H9 (cell line): Measurements from ENCODE around the gene ITPR2. TPM values are rescaled to one million over a fixed set of nuclear protein-coding genes. Genes with fewer than 3 reads are reported as not detected.

ENCODE experiments used
- DNase-seq: peaks from one replicate; pipeline ENCODE4 v3.0.0-alpha.2; 2017
- H2AFZ ChIP-seq: one replicate; pipeline ENCODE4 v1.6.1; 2013; ENCODE audit warnings: mild to moderate bottlenecking, low read length, control low read depth, moderate library complexity
- H2AK5ac ChIP-seq: 2 replicates; pipeline ENCODE4 v1.6.1; 2013; ENCODE audit warnings: low read length, control low read depth, mixed read lengths; ENCODE audit not compliant: insufficient read length
- H2BK120ac ChIP-seq: one replicate; pipeline ENCODE4 v1.6.1; 2013; ENCODE audit warnings: low read depth, mild to moderate bottlenecking, low read length, control low read depth, inconsistent platforms; ENCODE audit not compliant: poor library complexity, severe bottlenecking
- H2BK12ac ChIP-seq: 2 replicates; pipeline ENCODE4 v1.6.1; 2013; ENCODE audit warnings: low read length, control low read depth, mixed read lengths, low read depth; ENCODE audit not compliant: insufficient read length
- H2BK15ac ChIP-seq: 2 replicates; pipeline ENCODE4 v1.6.1; 2013; ENCODE audit warnings: low read depth, low read length, control low read depth
- H2BK20ac ChIP-seq: one replicate; pipeline ENCODE4 v1.6.1; 2013; ENCODE audit warnings: low read depth, mild to moderate bottlenecking, low read length, control low read depth, inconsistent platforms; ENCODE audit not compliant: poor library complexity, severe bottlenecking
- H2BK5ac ChIP-seq: 2 replicates; pipeline ENCODE4 v1.6.1; 2013; ENCODE audit warnings: low read length, control low read depth, mixed read lengths; ENCODE audit not compliant: insufficient read length
- H3K14ac ChIP-seq: 2 replicates; pipeline ENCODE4 v1.6.1; 2013; ENCODE audit warnings: low read length, control low read depth; ENCODE audit not compliant: insufficient read depth
- H3K18ac ChIP-seq: 2 replicates; pipeline ENCODE4 v1.6.1; 2013; ENCODE audit warnings: low read depth, mild to moderate bottlenecking, mixed read lengths, low read length, control low read depth; ENCODE audit not compliant: insufficient read length
- H3K23ac ChIP-seq: 2 replicates; pipeline ENCODE4 v1.6.1; 2013; ENCODE audit warnings: low read length, control low read depth, mixed read lengths, low read depth; ENCODE audit not compliant: insufficient read length
- H3K23me2 ChIP-seq: 2 replicates; pipeline ENCODE4 v1.6.1; 2013; ENCODE audit warnings: low read depth, mild to moderate bottlenecking, mixed read lengths, low read length, control low read depth; ENCODE audit not compliant: insufficient read length, poor library complexity, severe bottlenecking
- H3K27ac ChIP-seq: 2 replicates; pipeline ENCODE4 v1.5.1; 2013; ENCODE audit warnings: low read length, control low read depth, mixed read lengths, low read depth; ENCODE audit not compliant: insufficient read length
- H3K27me3 ChIP-seq: 2 replicates; pipeline ENCODE4 v1.6.1; 2013; ENCODE audit warnings: low read length, control low read depth, inconsistent platforms; ENCODE audit not compliant: insufficient read depth
- H3K4ac ChIP-seq: 2 replicates; pipeline ENCODE4 v1.6.1; 2013; ENCODE audit warnings: low read depth, mild to moderate bottlenecking, control low read depth, inconsistent platforms, low read length, moderate library complexity
- H3K4me1 ChIP-seq: 2 replicates; pipeline ENCODE4 v1.6.1; 2013; ENCODE audit warnings: low read length, control low read depth, inconsistent platforms; ENCODE audit not compliant: insufficient read depth
- H3K4me2 ChIP-seq: 2 replicates; pipeline ENCODE4 v1.6.1; 2013; ENCODE audit warnings: low read length, control low read depth, mixed read lengths; ENCODE audit not compliant: insufficient read length, insufficient read depth
- H3K56ac ChIP-seq: 2 replicates; pipeline ENCODE4 v1.6.1; 2013; ENCODE audit warnings: low read depth, mild to moderate bottlenecking, mixed read lengths, low read length, control low read depth; ENCODE audit not compliant: insufficient read length
- H3K79me1 ChIP-seq: 2 replicates; pipeline ENCODE4 v1.6.1; 2013; ENCODE audit warnings: low read depth, mild to moderate bottlenecking, moderate library complexity, low read length, control low read depth, inconsistent platforms; ENCODE audit not compliant: insufficient read depth, poor library complexity, severe bottlenecking
- H3K79me2 ChIP-seq: 2 replicates; pipeline ENCODE4 v1.6.1; 2013; ENCODE audit warnings: low read length, control low read depth, inconsistent platforms; ENCODE audit not compliant: insufficient read depth
- H3K9ac ChIP-seq: 2 replicates; pipeline ENCODE4 v1.6.1; 2013; ENCODE audit warnings: low read length, control low read depth, mixed read lengths; ENCODE audit not compliant: insufficient read length; ENCODE audit errors: extremely low read depth
- H3K9me3 ChIP-seq: one replicate; pipeline ENCODE4 v1.6.1; 2013; ENCODE audit warnings: low read depth, low read length, inconsistent platforms; ENCODE audit not compliant: control insufficient read depth
- H3T11ph ChIP-seq: one replicate; pipeline ENCODE4 v1.6.1; 2013; ENCODE audit warnings: mild to moderate bottlenecking, low read length, control low read depth, inconsistent platforms
- H4K20me1 ChIP-seq: one replicate; pipeline ENCODE4 v1.6.1; 2013; ENCODE audit not compliant: control insufficient read depth, insufficient read length, insufficient read depth
- H4K5ac ChIP-seq: 2 replicates; pipeline ENCODE4 v1.6.1; 2013; ENCODE audit warnings: low read depth, mild to moderate bottlenecking, mixed read lengths, low read length, control low read depth; ENCODE audit not compliant: insufficient read length
- H4K8ac ChIP-seq: replicated peaks from 2 replicates; pipeline ENCODE4 v1.6.1; 2013; ENCODE audit warnings: low read length, control low read depth, mixed read lengths, low read depth; ENCODE audit not compliant: insufficient read length
- H4K91ac ChIP-seq: 2 replicates; pipeline ENCODE4 v1.6.1; 2013; ENCODE audit warnings: low read depth, mild to moderate bottlenecking, moderate library complexity, mixed read lengths, low read length, control low read depth; ENCODE audit not compliant: insufficient read length
- H3K27ac Mint-ChIP-seq, 3 experiments: 2 replicates in 2 of 3; 3 replicates in 1 of 3; pipeline ENCODE4 v1.8.0; 2020 to 2021; ENCODE audit warnings: mixed read lengths in 3 of 3, mild to moderate bottlenecking in 1 of 3, moderate library complexity in 1 of 3
- H3K27me3 Mint-ChIP-seq: 2 replicates; pipeline ENCODE4 v1.8.0; 2021; ENCODE audit warnings: low read depth, mild to moderate bottlenecking, moderate library complexity, mixed read lengths
- H3K36me3 Mint-ChIP-seq, 3 experiments: 2 replicates in 2 of 3; 3 replicates in 1 of 3; pipeline ENCODE4 v1.8.0; 2020 to 2021; ENCODE audit warnings: low read depth in 3 of 3, mixed read lengths in 3 of 3; ENCODE audit not compliant: insufficient read depth in 1 of 3
- H3K4me1 Mint-ChIP-seq, 2 experiments: 2 replicates each; pipeline ENCODE4 v1.8.0; 2020; ENCODE audit warnings: mixed read lengths in 2 of 2
- H3K4me3 Mint-ChIP-seq, 2 experiments: 2 replicates in 1 of 2; 3 replicates in 1 of 2; pipeline ENCODE4 v1.8.0; 2020 to 2021; ENCODE audit warnings: mild to moderate bottlenecking in 2 of 2, mixed read lengths in 2 of 2, moderate library complexity in 1 of 2
- H3K9me3 Mint-ChIP-seq, 2 experiments: 2 replicates in 1 of 2; 3 replicates in 1 of 2; pipeline ENCODE4 v1.8.0; 2020; ENCODE audit warnings: mild to moderate bottlenecking in 2 of 2, mixed read lengths in 2 of 2, moderate library complexity in 1 of 2
- WGBS: extraction: QIAGEN DNeasy Blood & Tissue Kit; methylation state at CpG from one replicate; pipeline ENCODE4 v1.1.7; 2013; ENCODE audit warnings: missing lambda C conversion rate, low lambda C conversion rate, mixed read lengths; ENCODE audit not compliant: insufficient read length; ENCODE audit errors: extremely low coverage; 5-methylcytosine and 5-hydroxymethylcytosine counted together
- total RNA-seq: library from RNA; stranded (reverse); gene quantifications from 2 replicates; pipeline ENCODE4 v1.2.1, GENCODE V29; 2021
- TF ChIP-seq, protein P1 (sequence below): fragments of 200-600 bp; sonication (generic); conservative IDR thresholded peaks from 3 replicates; pipeline ENCODE4 v1.8.0; 2021; ENCODE audit warnings: antibody characterized with exemption, mild to moderate bottlenecking

Gene ITPR2
- total RNA-seq, 1 experiment from 2014 or later, result 14.8 TPM

DNA sequence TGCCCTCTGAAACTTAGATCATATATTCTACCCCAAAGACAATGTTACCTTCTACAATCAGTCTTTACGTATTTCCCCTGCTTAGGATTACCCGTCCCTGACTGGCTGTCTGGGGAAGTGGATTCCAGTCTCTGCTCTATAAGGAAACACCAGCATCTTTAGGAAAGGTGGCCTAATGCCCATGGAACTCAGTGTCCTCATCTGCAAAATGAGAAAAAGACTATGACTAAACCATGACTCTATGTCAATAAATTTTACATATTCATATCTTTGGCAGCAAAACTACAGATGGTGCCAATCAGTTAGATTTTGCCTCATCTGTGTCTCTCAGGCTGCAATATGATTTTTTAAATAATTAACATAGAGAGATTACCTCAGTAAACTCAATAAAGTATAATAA lies 133.8 kb downstream of the ITPR2 start:
- Histone ChIP-seq H3K14ac (no peak overlapping the region), H2BK5ac (no peak overlapping the region), H2BK15ac (no peak overlapping the region), H3K79me2 (no peaks in the 10 kb centered on the region), H3K23me2 (no peaks in the 10 kb centered on the region), H3K27me3 (no peaks in the 10 kb centered on the region), H3K4me2 (no peak overlapping the region), H2BK12ac (no peak overlapping the region), H3K23ac (no peak overlapping the region), H4K5ac (no peak overlapping the region), H2BK20ac (no peak overlapping the region), H2BK120ac (no peak overlapping the region), H3K4ac (no peak overlapping the region), H3K9me3 (no peaks in the 10 kb centered on the region), H3K56ac (no peak overlapping the region), H4K20me1 (no peaks in the 10 kb centered on the region), H4K8ac (no peak overlapping the region), H4K91ac (no peak overlapping the region), H3K4me1 (no peaks in the 10 kb centered on the region), H2AFZ (no peak overlapping the region), H2AK5ac (no peak overlapping the region), H3K79me1 (no peaks in the 10 kb centered on the region), H3K27ac (no peak overlapping the region), H3K9ac (no peak overlapping the region), H3T11ph (no peak overlapping the region), H3K18ac (no peak overlapping the region)
- Mint-ChIP-seq H3K4me3 (no peak overlapping the region), H3K4me1 (peaks cover 3 to 4% of the 10 kb centered on the region in 2 experiments), H3K27me3 (no peaks in the 10 kb centered on the region), H3K36me3 (peaks cover 11 to 31% (median 20%) of the 10 kb centered on the region in 3 experiments; a peak in 6 of 7 replicates), H3K9me3 (no peaks in the 10 kb centered on the region; a peak in 1 of 5 replicates), H3K27ac (peak overlapping the region in 1 of 3 experiments; percentile 27; a peak in 1 of 7 replicates)
- TF ChIP-seq, protein P1, sequence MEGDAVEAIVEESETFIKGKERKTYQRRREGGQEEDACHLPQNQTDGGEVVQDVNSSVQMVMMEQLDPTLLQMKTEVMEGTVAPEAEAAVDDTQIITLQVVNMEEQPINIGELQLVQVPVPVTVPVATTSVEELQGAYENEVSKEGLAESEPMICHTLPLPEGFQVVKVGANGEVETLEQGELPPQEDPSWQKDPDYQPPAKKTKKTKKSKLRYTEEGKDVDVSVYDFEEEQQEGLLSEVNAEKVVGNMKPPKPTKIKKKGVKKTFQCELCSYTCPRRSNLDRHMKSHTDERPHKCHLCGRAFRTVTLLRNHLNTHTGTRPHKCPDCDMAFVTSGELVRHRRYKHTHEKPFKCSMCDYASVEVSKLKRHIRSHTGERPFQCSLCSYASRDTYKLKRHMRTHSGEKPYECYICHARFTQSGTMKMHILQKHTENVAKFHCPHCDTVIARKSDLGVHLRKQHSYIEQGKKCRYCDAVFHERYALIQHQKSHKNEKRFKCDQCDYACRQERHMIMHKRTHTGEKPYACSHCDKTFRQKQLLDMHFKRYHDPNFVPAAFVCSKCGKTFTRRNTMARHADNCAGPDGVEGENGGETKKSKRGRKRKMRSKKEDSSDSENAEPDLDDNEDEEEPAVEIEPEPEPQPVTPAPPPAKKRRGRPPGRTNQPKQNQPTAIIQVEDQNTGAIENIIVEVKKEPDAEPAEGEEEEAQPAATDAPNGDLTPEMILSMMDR, result no peak
- DNase-seq, result no peak
- no CpG with 5 or more reads among the region's 2 CpGs for WGBS
